Inflammatory macrophage treated with lipopolysaccharide for 4 hours (primary cell): ENCODE data around the gene DIS3L2.

Source experiments
- DNase-seq: peaks from one replicate; pipeline ENCODE4 v3.0.0-alpha.2; 2020

The DIS3L2 gene

GRCh38 chr2:232235716-232236115, 274.2 kb downstream of the DIS3L2 start:
- no peak for DNase-seq

- no peak for DNase-seq
These were observed 274.7 kb downstream of the DIS3L2 start for GRCh38 chr2:232236200-232236599.

GRCh38 chr2:232237464-232237863, 276.0 kb downstream of the DIS3L2 start:
- DNase-seq, result no peak

GRCh38 chr2:232238108-232238507, 276.6 kb downstream of the DIS3L2 start:
- no peak for DNase-seq

- DNase-seq, result no peak
These were observed 277.1 kb downstream of the DIS3L2 start for GRCh38 chr2:232238596-232238995.

- no peak for DNase-seq
These were observed 278.6 kb downstream of the DIS3L2 start for GRCh38 chr2:232239951-232240681.

- DNase-seq, result no peak
These were observed 279.4 kb downstream of the DIS3L2 start for GRCh38 chr2:232240906-232241305.

GRCh38 chr2:232242316-232242715, 280.8 kb downstream of the DIS3L2 start:
- no peak for DNase-seq

- no peak for DNase-seq
These were observed 283.6 kb downstream of the DIS3L2 start for GRCh38 chr2:232245111-232245510.

- no peak for DNase-seq
These were observed 284.7 kb downstream of the DIS3L2 start for GRCh38 chr2:232246245-232246644.

GRCh38 chr2:232249096-232249495, 287.6 kb downstream of the DIS3L2 start:
- no peak for DNase-seq

- no peak for DNase-seq
These were observed 289.0 kb downstream of the DIS3L2 start for GRCh38 chr2:232250246-232251175.

- DNase-seq, result no peak
These were observed 293.5 kb downstream of the DIS3L2 start for GRCh38 chr2:232255033-232255432.

GRCh38 chr2:232260075-232260474, 298.6 kb downstream of the DIS3L2 start:
- DNase-seq, result no peak

- DNase-seq, result no peak
These were observed 300.3 kb downstream of the DIS3L2 start for GRCh38 chr2:232261776-232262175.

- no peak for DNase-seq
These were observed 301.8 kb downstream of the DIS3L2 start for GRCh38 chr2:232263295-232263694.

- DNase-seq, result no peak
These were observed 302.6 kb downstream of the DIS3L2 start for GRCh38 chr2:232264081-232264480.

GRCh38 chr2:232265329-232265728, 303.8 kb downstream of the DIS3L2 start:
- no peak for DNase-seq

GRCh38 chr2:232268636-232269165, 307.2 kb downstream of the DIS3L2 start:
- no peak for DNase-seq

GRCh38 chr2:232269867-232270266, 308.4 kb downstream of the DIS3L2 start:
- DNase-seq, result no peak

- no peak for DNase-seq
These were observed 312.6 kb downstream of the DIS3L2 start for GRCh38 chr2:232273903-232274643.

- DNase-seq, result no peak
These were observed 314.2 kb downstream of the DIS3L2 start for GRCh38 chr2:232275670-232276069.
